T-cell (primary cell): ENCODE results near the gene ZNF816. TPM values are rescaled to one million over a fixed set of nuclear protein-coding genes. Genes with fewer than 3 reads are reported as not detected.
A peak's percentile ranks its signal among the peaks of the same experiment; 100 is the strongest.
"Not testable (repeated sequence)": the region's sequence is repeated elsewhere in the genome, so short reads cannot be mapped to it uniquely, and the experiment has no call there.

Experiments used
- ATAC-seq, 4 experiments: fragments of 200-7000 bp in 3 of 4; fragments of 150-1000 bp in 1 of 4; cut with Tn5 transposase; replicated peaks in 1 of 4; 1 replicate in 3 of 4; 2 replicates in 1 of 4; pipeline ENCODE4 v1.10.0; 2021; ENCODE audit warnings: moderate library complexity in 3 of 4, mild to moderate bottlenecking in 2 of 4, moderate number of reproducible peaks in 1 of 4
- CTCF ChIA-PET, 2 donors: fragments of 300-600 bp; sonication (Branson Sonifier 250); formaldehyde crosslinking; loops; one replicate each; lab custom pipeline; 2022; ENCODE audit warnings: antibody characterized with exemption in 2 of 2; lab: Charles Lee
- POLR2A ChIA-PET, 2 donors: fragments of 300-600 bp; sonication (Branson Sonifier 250); formaldehyde crosslinking; loops; one replicate each; lab custom pipeline; 2022; ENCODE audit warnings: antibody characterized with exemption in 2 of 2; lab: Charles Lee
- DNase-seq, 35 experiments: peaks; one replicate each; pipeline versions ENCODE4 v3.0.0 to v3.0.0-alpha.2; 2013 to 2023
- H3K27ac ChIP-seq: one replicate; pipeline ENCODE4 v1.5.1; 2013; ENCODE audit warnings: low read length
- H3K27me3 ChIP-seq, 2 experiments: replicated peaks in 1 of 2; 1 replicate in 1 of 2; 2 replicates in 1 of 2; pipeline versions ENCODE4 v1.6.1 to v1.7.0; 2013; ENCODE audit warnings: low read length in 1 of 2, mixed read lengths in 1 of 2; ENCODE audit not compliant: control insufficient read depth in 2 of 2, insufficient read depth in 2 of 2; ENCODE audit errors: extremely low read depth in 1 of 2
- H3K36me3 ChIP-seq, 2 donors: 1 replicate in 1 of 2; 2 replicates in 1 of 2; pipeline versions ENCODE4 v1.6.1 to v1.7.0; 2013; ENCODE audit warnings: low read length in 1 of 2; ENCODE audit not compliant: control insufficient read depth in 2 of 2, insufficient read depth in 1 of 2; ENCODE audit errors: extremely low read depth in 1 of 2
- H3K4me1 ChIP-seq, 2 experiments: 1 replicate in 1 of 2; 2 replicates in 1 of 2; pipeline versions ENCODE4 v1.6.1 to v1.7.0; 2013; ENCODE audit warnings: low read length in 2 of 2, mixed read lengths in 1 of 2; ENCODE audit not compliant: insufficient read depth in 2 of 2, control insufficient read depth in 1 of 2; ENCODE audit errors: extremely low read depth in 1 of 2
- H3K4me3 ChIP-seq, 2 donors: 1 replicate in 1 of 2; 2 replicates in 1 of 2; pipeline versions ENCODE4 v1.5.1 to v1.7.0; 2013; ENCODE audit warnings: mild to moderate bottlenecking in 2 of 2, low read length in 1 of 2, moderate library complexity in 1 of 2; ENCODE audit not compliant: control insufficient read depth in 1 of 2; ENCODE audit errors: extremely low read depth in 1 of 2
- H3K9me3 ChIP-seq: 2 replicates; pipeline ENCODE4 v1.7.0; 2013
- H3K27ac Mint-ChIP-seq, 2 donors: one replicate each; pipeline ENCODE4 v1.8.0; 2020 to 2021; ENCODE audit warnings: mild to moderate bottlenecking in 2 of 2, mixed read lengths in 2 of 2
- H3K27me3 Mint-ChIP-seq, 2 donors: one replicate each; pipeline ENCODE4 v1.8.0; 2021 to 2022; ENCODE audit warnings: mixed read lengths in 2 of 2
- H3K36me3 Mint-ChIP-seq: one replicate; pipeline ENCODE4 v1.8.0; 2021; ENCODE audit warnings: mixed read lengths
- H3K4me1 Mint-ChIP-seq, 3 donors: one replicate each; pipeline ENCODE4 v1.8.0; 2020 to 2022; ENCODE audit warnings: mixed read lengths in 3 of 3, mild to moderate bottlenecking in 1 of 3
- H3K4me3 Mint-ChIP-seq, 3 donors: one replicate each; pipeline ENCODE4 v1.8.0; 2020 to 2022; ENCODE audit warnings: mild to moderate bottlenecking in 3 of 3, mixed read lengths in 3 of 3, moderate library complexity in 3 of 3
- H3K9me3 Mint-ChIP-seq, 3 donors: one replicate each; pipeline ENCODE4 v1.8.0; 2020 to 2022; ENCODE audit warnings: mixed read lengths in 3 of 3
- WGBS: methylation state at CpG from one replicate; pipeline ENCODE4 v1.1.5; 2013; ENCODE audit warnings: missing lambda C conversion rate; ENCODE audit not compliant: insufficient coverage; 5-methylcytosine and 5-hydroxymethylcytosine counted together
- total RNA-seq, 35 experiments: library from RNA in 6 of 35; stranded (reverse) in 6 of 35; fragments of 120-200 nt in 1 of 35; gene quantifications; one replicate each; pipeline versions ENCODE4 v1.2.1 to v1.2.4 and lab custom pipeline; 2013 to 2026

Gene ZNF816
- total RNA-seq, 5 donors from 2014 or later (not counting 1 experiment from before 2014, with no cell fraction given) = 6.4 to 23.4 (median 19.0) TPM

DNA sequence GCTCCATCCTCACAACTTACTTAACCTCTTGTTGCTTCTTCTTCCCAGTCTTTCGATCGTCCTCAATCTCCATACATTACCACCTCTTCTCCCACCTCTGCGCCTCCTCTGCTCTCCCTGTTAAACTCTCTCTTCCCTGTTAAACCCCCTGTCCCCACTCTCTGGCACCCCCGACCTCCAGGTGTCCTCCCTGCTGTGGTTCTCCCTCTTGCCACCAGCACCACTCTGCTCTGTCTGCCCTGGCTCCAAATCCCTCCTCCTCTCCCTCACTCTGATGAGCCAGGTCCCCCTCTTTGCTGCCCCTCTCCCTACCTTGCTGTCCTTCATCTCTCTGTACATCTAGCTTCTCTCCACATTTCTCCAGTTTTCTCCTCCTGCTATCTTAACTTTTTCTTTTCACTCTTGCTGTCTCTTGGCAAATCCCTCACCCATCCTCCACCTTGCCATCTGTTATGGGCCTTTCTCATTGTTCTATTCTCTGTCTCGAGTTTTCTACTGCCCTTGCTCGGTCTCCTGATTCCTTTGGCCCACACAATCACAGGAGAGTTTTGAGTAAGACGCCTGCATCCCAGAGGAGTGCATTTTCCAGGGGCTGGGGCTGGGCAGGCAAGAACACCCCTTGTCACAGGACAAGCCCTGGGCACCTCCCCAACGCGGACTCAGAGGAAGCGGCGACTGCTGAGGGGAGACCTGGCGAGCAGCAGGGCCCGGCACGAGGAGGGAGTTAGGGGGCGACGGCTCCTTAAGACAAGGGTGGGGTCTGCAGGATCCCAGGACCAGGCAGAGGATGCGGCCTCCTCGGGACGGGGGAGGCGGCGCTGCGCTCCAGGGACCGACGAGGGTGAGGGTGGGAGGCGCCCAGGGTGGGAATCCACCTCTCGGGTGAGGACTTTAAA, 29.7 kb upstream of the ZNF816 start:
- ATAC-seq (no peak), DNase-seq (peak in 5 of 35 experiments; percentile 1 to 7 (median 3))
- H3K4me1 ChIP-seq = peaks cover 0 to 16% of the 10 kb centered on the region in 2 experiments

DNA sequence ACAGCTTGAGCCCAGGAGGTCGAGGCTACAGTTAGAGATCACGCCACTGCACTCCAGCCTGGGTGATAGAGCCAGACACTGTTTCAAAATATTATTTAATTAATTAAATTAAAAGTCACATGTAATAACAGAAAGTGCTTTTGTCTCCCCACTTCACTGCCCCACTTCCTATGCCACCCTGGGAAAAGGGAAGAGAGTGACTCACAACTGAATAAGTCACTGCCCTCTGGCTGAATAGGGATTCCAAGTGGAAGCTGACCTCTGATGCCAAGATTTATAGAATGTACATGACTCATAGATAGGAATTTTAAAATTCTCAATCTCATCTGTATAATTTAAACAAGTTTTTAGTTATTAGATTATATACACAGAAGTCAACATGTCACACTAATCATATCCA, 28.8 kb upstream of the ZNF816 start:
- peaks cover 0 to 5% of the 10 kb centered on the region in 2 donors for H3K27me3 Mint-ChIP-seq
- POLR2A ChIA-PET = no interaction called here
- H3K36me3 Mint-ChIP-seq = peaks cover 38% of the 10 kb centered on the region
- H3K4me3 ChIP-seq = no peak overlapping the region
- CTCF ChIA-PET = no interaction called here
- no peaks in the 10 kb centered on the region for H3K36me3 ChIP-seq
- H3K4me3 Mint-ChIP-seq = peak overlapping the region in 1 of 3 donors; percentile 74
- no peak for ATAC-seq
- peaks cover 9 to 23% (median 19%) of the 10 kb centered on the region in 3 donors for H3K9me3 Mint-ChIP-seq
- peaks cover 0 to 18% of the 10 kb centered on the region in 2 experiments for H3K27me3 ChIP-seq
- peaks cover 12 to 20% (median 15%) of the 10 kb centered on the region in 3 donors for H3K4me1 Mint-ChIP-seq
- H3K27ac Mint-ChIP-seq = no peak overlapping the region
- WGBS = no CpG with 5 or more reads among the region's 2 CpGs
- H3K4me1 ChIP-seq = peaks cover 0 to 16% of the 10 kb centered on the region in 2 experiments
- no peak overlapping the region for H3K27ac ChIP-seq
- no peaks in the 10 kb centered on the region for H3K9me3 ChIP-seq
- DNase-seq = no peak

More for the DNA sequence above, 29.7 kb upstream of the ZNF816 start:
- WGBS = 37% methylated on average over 26 of the region's 26 CpGs
- peaks cover 1 to 15% (median 11%) of the 10 kb centered on the region in 3 donors for H3K9me3 Mint-ChIP-seq
- ChIA-PET POLR2A (no interaction called here), CTCF (interaction anchor here (0.6 to 0.7 kb wide), 3 partner anchors 119 to 725 kb away, joined by 3 to 11 read pairs (median 5); no protein-coding TSS in a partner anchor)
- peaks cover 0 to 18% of the 10 kb centered on the region in 2 experiments for H3K27me3 ChIP-seq
- H3K4me3 Mint-ChIP-seq = peak overlapping the region; percentile 74 to 81 (median 79)
- peaks cover 29% of the 10 kb centered on the region for H3K36me3 Mint-ChIP-seq
- no peak overlapping the region for H3K27ac ChIP-seq
- no peaks in the 10 kb centered on the region for H3K9me3 ChIP-seq
- H3K27me3 Mint-ChIP-seq = peaks cover 0 to 5% of the 10 kb centered on the region in 2 donors
- H3K36me3 ChIP-seq = no peaks in the 10 kb centered on the region
- peaks cover 12 to 20% (median 15%) of the 10 kb centered on the region in 3 donors for H3K4me1 Mint-ChIP-seq
- H3K27ac Mint-ChIP-seq = peak overlapping the region in 1 of 2 donors; percentile 59
- H3K4me3 ChIP-seq = peak overlapping the region; percentile 53 to 71

DNA sequence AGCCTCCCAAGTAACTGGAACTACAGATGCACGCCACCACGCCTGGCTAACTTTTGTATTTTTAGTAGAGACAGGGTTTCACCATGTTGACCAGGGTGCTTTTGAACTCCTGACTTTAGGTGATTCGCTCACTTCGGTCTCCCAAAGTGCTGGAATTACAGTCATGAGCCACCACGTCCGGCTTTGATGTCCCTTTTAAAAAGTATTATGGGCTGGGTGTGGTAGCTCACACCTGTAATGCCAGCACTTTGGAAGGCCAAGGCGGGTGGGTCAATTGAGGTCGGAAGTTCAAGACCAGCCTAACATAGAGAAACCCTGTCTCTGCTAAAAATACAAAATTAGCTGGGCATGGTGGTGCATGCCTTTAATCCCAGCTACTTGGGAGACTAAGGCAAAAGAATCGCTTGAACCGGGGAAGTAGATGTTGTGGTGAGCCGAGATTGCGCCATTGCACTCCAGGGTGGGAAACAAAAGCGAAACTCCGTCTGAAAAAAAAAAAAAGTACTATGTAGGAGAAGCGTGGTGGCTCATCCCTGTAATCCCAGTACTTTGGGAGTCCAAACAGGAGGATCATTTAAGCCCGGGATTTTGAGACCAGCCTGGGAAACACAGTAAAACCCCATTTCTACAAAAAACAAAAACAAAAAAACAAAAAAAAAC, 28.2 kb upstream of the ZNF816 start:
- 96% methylated on average over 6 of the region's 16 CpGs for WGBS
- no peaks in the 10 kb centered on the region for H3K9me3 ChIP-seq
- peaks cover 9 to 28% (median 20%) of the 10 kb centered on the region in 3 donors for H3K9me3 Mint-ChIP-seq

DNA sequence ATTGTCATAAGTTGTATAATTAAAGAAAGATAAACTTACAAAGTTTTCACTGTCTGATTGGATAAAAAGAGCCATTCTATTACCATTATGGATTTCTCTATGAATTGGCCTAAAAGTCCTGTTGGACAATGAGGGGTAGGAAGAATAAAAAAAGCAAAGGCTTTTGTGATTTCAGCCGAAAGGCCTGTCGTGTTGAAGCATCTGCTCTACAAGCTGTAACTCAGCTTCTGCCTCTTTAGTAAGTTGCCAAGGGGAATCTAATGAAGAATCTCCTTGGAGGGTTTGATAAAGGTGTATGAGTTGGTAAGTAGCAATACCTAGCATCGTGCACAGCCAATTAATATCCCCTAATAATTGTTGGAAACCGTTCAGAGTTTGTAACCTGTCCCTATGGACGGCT, 25.8 kb upstream of the ZNF816 start:
- DNase-seq (no peak), ATAC-seq (no peak)
- no CpG with 5 or more reads among the region's 5 CpGs for WGBS
- H3K4me1 ChIP-seq = peaks cover 0 to 9% of the 10 kb centered on the region in 2 experiments
- no peaks in the 10 kb centered on the region for H3K36me3 ChIP-seq
- peaks cover 54% of the 10 kb centered on the region for H3K36me3 Mint-ChIP-seq
- H3K27ac ChIP-seq = no peak overlapping the region
- H3K4me3 ChIP-seq = no peak overlapping the region
- H3K27me3 Mint-ChIP-seq = peaks cover 0 to 5% of the 10 kb centered on the region in 2 donors
- no peak overlapping the region for H3K27ac Mint-ChIP-seq
- ChIA-PET POLR2A (no interaction called here), CTCF (no interaction called here)
- H3K9me3 Mint-ChIP-seq = peaks cover 9 to 36% (median 25%) of the 10 kb centered on the region in 3 donors
- H3K9me3 ChIP-seq = no peaks in the 10 kb centered on the region
- H3K4me1 Mint-ChIP-seq = peaks cover 11 to 12% (median 11%) of the 10 kb centered on the region in 3 donors
- peaks cover 0 to 7% of the 10 kb centered on the region in 2 experiments for H3K27me3 ChIP-seq
- H3K4me3 Mint-ChIP-seq = no peak overlapping the region

More for the DNA sequence above, 28.2 kb upstream of the ZNF816 start:
- Mint-ChIP-seq H3K27me3 (peaks cover 0 to 5% of the 10 kb centered on the region in 2 donors), H3K27ac (no peak overlapping the region), H3K36me3 (peaks cover 44% of the 10 kb centered on the region), H3K4me3 (no peak overlapping the region), H3K4me1 (peaks cover 12 to 20% (median 15%) of the 10 kb centered on the region in 3 donors)
- Histone ChIP-seq H3K27ac (no peak overlapping the region), H3K4me1 (peaks cover 0 to 16% of the 10 kb centered on the region in 2 experiments), H3K36me3 (no peaks in the 10 kb centered on the region), H3K27me3 (peaks cover 0 to 15% of the 10 kb centered on the region in 2 experiments), H3K4me3 (no peak overlapping the region)
- DNase-seq = no peak
- no peak for ATAC-seq
- POLR2A ChIA-PET = no interaction called here
- CTCF ChIA-PET = no interaction called here

DNA sequence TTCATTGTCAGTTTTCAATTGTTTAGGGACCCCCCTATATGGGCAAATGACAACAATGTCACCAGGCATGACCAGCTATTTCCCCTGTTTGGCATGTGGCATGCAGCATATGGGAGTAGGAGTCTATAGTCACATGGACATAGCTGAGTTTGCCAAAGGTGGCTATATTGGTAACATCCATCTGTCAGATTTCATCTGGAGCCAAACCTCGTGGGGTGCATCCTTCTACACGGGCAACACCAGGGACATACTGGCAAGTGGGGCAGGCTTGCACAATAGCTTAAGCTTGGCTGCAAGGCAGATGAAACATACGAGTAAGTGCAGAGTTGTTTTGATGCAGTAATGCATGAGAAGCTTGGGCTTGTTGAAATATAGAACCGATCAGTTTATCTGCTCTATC, 24.5 kb upstream of the ZNF816 start:
- ATAC-seq = no peak
- WGBS = 94% methylated on average over 2 of the region's 4 CpGs
- CTCF ChIA-PET = no interaction called here

DNA sequence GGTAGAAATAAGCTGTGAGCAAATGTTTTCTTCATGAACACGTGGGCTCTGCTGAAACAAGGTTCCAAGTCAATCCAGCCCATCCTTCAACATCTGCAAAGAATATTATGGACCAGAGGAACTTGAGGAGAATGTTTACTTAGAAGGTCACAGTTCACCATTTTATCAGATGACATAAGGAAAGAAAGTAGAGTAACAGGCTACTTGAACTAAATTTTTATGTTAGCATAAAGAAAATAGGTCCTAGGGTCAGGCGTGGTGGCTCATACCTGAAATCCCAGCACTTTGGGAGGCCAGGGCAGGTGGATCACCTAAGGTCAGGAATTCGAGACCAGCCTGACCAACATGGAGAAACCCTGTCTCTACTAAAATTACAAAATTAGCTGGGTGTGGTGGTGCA, 20.5 kb upstream of the ZNF816 start:
- H3K27me3 ChIP-seq, DNase-seq, H3K27ac ChIP-seq, POLR2A ChIA-PET, H3K27ac Mint-ChIP-seq, H3K4me1 Mint-ChIP-seq, CTCF ChIA-PET, H3K27me3 Mint-ChIP-seq, H3K4me3 Mint-ChIP-seq, ATAC-seq, H3K36me3 ChIP-seq, H3K4me3 ChIP-seq, H3K4me1 ChIP-seq, H3K9me3 ChIP-seq: not testable (repeated sequence)
- Mint-ChIP-seq H3K36me3 (peaks cover 32% of the 10 kb centered on the region), H3K9me3 (peaks cover 9 to 34% (median 20%) of the 10 kb centered on the region in 3 donors)
- WGBS = no CpG with 5 or more reads among the region's 3 CpGs

More for the DNA sequence above, 24.5 kb upstream of the ZNF816 start:
- no peak overlapping the region for H3K4me3 ChIP-seq
- no peak overlapping the region for H3K4me3 Mint-ChIP-seq
- no peak overlapping the region for H3K27ac Mint-ChIP-seq
- H3K27ac ChIP-seq = no peak overlapping the region
- H3K9me3 ChIP-seq = no peaks in the 10 kb centered on the region
- H3K4me1 ChIP-seq = no peaks in the 10 kb centered on the region
- H3K9me3 Mint-ChIP-seq = peaks cover 9 to 33% (median 25%) of the 10 kb centered on the region in 3 donors
- H3K4me1 Mint-ChIP-seq = peaks cover 4 to 6% (median 5%) of the 10 kb centered on the region in 3 donors
- H3K27me3 ChIP-seq = no peaks in the 10 kb centered on the region
- H3K36me3 Mint-ChIP-seq = peaks cover 50% of the 10 kb centered on the region
- peaks cover 0 to under 1% of the 10 kb centered on the region in 2 donors for H3K27me3 Mint-ChIP-seq
- DNase-seq = no peak
- POLR2A ChIA-PET = no interaction called here
- no peaks in the 10 kb centered on the region for H3K36me3 ChIP-seq
